Measurements from ENCODE around the gene RDX.

DNA sequence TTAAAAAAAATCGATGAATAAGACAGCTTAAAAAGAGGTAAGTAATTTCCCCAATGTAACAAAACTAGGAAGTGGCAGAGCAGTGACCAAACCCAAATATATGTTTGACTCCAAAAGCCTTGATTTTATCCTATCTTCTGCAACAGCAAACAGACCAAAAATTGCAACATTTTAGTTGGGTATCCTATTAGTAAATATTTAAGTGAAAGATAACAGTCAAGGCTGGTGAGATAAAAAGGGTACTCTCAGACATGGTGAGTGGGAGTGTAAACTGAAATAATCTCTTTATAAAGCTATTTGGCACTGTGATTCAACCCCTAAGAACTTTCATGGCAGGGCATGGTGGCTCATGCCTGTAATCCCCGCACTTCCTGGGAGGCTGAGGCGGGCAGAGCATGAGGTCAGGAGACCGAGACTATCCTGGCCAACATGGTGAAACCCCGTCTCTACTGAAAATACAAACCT, 1.9 kb upstream of the RDX start:
- no peak for TF ChIP-seq POLR2A (IDR thresholded peaks at IDR 0.05)
- TF ChIP-seq, protein P1, sequence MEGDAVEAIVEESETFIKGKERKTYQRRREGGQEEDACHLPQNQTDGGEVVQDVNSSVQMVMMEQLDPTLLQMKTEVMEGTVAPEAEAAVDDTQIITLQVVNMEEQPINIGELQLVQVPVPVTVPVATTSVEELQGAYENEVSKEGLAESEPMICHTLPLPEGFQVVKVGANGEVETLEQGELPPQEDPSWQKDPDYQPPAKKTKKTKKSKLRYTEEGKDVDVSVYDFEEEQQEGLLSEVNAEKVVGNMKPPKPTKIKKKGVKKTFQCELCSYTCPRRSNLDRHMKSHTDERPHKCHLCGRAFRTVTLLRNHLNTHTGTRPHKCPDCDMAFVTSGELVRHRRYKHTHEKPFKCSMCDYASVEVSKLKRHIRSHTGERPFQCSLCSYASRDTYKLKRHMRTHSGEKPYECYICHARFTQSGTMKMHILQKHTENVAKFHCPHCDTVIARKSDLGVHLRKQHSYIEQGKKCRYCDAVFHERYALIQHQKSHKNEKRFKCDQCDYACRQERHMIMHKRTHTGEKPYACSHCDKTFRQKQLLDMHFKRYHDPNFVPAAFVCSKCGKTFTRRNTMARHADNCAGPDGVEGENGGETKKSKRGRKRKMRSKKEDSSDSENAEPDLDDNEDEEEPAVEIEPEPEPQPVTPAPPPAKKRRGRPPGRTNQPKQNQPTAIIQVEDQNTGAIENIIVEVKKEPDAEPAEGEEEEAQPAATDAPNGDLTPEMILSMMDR (IDR thresholded peaks at IDR 0.05): no peak
